Sigmoid colon (tissue), 3 donors: ENCODE measurements around the gene LTF.

ENCODE experiments used
- CTCF ChIP-seq, 4 experiments: fragments of 450-650 bp in 3 of 4; fragments of 200-600 bp in 1 of 4; IDR thresholded peaks; one replicate each; pipeline ENCODE4 v1.5.1; 2016 to 2019; ENCODE audit warnings: antibody characterized with exemption in 4 of 4, mild to moderate bottlenecking in 3 of 4, moderate library complexity in 2 of 4
- POLR2A ChIP-seq, 2 donors: fragments of 450-650 bp; IDR thresholded peaks; one replicate each; pipeline ENCODE4 v1.6.1; 2016; ENCODE audit warnings: antibody characterized with exemption in 2 of 2, mild to moderate bottlenecking in 2 of 2, moderate library complexity in 2 of 2

GRCh38 chr3:46467562-46467961, 2.9 kb upstream of the LTF start:
- no peak for TF ChIP-seq POLR2A (IDR thresholded peaks at IDR 0.05)
- TF ChIP-seq CTCF (IDR thresholded peaks at IDR 0.05): no peak
